Measurements from ENCODE around the gene OR6K3.

OR6K3 gene

DNA sequence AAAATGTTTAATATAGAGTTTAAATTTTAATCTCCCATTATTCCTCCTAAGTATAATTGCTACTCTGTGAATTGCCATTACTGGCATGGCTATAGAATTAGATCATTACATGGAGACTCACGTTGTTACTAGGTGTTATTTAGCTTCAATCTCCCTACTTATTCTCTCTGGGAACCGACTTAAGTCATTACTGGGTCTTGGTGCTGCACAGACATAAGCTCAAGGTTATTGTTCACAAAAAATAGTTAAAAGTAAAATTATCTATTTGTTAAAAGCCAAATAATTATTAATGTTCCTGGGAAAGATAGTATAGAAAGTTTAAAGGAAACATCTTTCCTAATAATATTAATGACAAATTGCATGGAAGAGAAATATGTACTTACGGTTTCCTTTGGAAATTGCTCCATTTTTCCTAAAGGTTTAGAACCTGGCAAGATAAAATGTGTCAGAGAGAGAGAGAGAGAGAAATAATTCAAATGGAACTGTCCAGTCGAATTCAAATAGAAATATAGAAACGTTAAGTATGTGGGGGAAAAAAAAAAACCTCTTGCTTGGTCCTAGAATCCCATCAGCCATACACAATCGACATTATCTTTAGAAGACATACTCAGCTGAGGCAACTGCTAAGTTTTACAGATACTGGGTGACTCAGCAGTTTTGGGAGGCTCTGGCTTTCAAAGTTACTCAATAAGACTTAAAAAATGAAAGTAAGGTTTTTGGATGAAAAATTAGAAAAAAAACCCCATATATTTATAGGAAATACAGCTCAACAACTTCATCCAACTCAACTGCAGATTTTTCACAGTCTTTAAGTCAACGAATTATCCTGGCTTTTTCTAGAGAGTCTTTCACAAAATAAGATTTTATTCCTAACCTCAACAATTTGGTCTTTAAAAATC is 34.2 kb downstream of the OR6K3 start, which contains the start of gene SPTA1:
SPTA1 (minus strand) TSS at position 605 of the 899 bp plus-strand sequence; CDS start at position 407, 198 bp downstream.
- no peak for DNase-seq

DNA sequence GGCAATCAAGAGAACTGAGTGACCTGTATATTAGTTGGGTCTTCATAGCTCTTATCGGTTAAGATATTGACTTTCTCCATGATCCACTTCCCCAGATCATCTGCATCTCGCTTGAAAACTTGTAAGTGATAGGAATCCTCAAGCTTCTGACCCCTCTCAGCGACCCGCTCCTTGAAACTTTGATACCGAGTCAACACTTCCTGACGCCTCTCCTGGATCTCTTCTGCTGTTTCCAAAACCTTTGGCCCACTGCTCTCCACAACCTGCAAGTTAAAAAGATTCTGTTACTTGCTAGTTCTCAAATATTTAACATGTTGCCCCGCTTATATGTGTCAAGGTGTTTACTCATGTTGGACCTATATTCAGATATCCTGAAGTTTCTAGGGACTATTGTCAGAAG is 35.4 kb downstream of the OR6K3 start:
- no peak for DNase-seq

DNA sequence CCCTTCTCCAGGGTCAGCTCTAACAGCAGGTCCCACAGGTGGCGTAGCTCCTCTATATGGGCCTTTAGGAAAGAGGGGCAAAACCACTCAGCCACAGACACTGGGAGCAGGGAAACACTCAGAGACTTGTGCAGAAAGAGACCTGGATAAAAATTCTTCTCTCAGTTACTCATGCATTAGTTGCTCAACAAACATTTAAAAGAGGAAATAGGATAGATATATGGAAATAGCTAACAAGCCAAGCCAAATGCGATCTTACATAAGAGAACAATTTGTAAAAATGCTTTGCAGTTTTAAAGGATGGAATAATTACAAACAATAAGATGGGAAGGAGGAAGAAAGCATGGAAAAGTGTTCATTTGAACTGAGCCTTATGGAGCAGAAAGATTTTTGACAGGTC is 38.9 kb downstream of the OR6K3 start:
- DNase-seq, result no peak

DNA sequence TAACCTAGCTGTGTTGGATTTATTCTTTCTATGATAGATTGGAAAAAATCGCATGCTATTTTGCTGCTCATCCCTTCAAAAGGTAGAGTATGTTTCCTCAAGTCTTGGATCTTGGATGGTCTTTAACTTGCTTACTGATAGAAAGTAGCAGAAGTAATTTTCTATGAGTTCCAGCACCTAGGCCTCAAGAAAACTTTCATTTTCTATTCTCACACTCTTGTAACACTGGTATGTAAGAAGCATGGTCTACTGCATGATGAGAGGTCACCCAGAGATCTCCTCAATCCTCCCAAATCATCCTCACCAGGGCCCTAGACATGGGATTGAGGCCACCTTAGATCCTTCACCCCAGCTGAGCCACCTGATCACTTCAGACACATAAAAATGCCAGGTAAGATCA is 41.2 kb downstream of the OR6K3 start:
- no peak for DNase-seq

DNA sequence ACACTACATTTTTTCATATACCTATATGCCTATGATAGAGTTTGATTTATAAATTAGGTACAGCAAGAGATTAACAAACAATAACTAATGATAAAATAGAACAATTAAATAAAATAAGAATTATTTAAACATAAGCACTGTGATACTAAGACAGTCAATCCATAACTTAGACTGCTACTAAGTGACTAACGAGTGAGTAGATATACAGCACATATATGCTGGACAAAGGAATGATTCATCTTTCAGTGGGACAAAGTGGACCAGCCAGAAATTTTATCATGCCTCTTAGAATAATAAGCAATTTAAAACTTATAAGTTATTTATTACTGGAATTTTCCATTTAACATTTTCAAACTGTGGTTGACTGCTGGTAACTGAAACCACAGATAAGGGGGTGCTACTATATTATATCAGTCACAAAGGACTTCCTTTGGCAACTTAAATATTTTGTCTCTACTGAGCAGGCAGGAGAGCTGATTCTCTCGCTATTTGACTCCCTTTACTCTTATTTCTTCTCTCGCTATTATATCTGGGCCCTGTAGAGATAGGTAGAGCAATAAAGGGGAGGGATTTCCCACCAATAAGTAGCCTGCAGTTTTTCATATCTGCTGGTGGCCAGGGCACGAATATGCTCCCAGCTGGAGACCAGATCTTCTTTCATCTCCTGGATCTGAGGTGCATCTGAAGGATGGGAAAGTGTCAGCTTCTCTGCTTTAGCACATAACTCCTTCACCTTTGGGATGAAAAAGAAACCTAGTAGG is 44.8 kb downstream of the OR6K3 start:
- no peak for DNase-seq

DNA sequence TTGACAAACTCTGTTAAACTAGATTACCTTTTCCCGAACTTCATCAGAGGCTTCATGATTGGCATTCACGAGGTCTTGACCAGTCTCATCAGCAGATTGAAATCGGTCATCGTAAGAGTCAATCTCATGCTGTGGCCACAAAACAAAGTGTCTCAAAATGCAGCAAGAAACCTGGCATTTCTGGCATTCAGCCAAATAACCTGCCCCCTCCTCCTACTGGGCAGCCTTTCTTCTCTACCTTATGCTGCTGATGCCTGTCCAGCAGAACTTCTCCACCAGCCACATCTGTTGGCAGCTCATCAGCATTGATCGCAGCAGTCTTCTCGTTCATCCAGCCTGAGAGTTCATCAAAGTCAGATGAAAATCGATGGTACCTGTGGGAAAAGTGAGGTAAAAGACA is 46.2 kb downstream of the OR6K3 start:
- no peak for DNase-seq
